HFF-Myc (cell line): Measurements from ENCODE around the gene CLTCL1.
"Not testable (repeated sequence)": the region's sequence is repeated elsewhere in the genome, so short reads cannot be mapped to it uniquely, and the experiment has no call there.

ENCODE experiments used
- DNase-seq: peaks from one replicate; pipeline ENCODE4 v3.0.0-alpha.2; 2011; ENCODE audit warnings: low read depth; ENCODE audit errors: extremely low read depth
- H3K4me3 ChIP-seq: replicated peaks from 2 replicates; pipeline ENCODE4 v1.5.1; 2011; ENCODE audit warnings: low read depth, mild to moderate bottlenecking, control low read depth, low read length
- CTCF ChIP-seq: IDR thresholded peaks from 2 replicates; pipeline ENCODE4 v1.5.1; 2012; ENCODE audit warnings: mild to moderate bottlenecking, low read depth, low read length, control low read depth; ENCODE audit errors: missing control alignments

The CLTCL1 gene

GRCh38 chr22:19329454-19329853, 37.9 kb upstream of the CLTCL1 start:
- no peak for DNase-seq
- no peak for TF ChIP-seq CTCF
- H3K4me3 ChIP-seq = no peak overlapping the region

- TF ChIP-seq CTCF = no peak
- no peak for DNase-seq
- H3K4me3 ChIP-seq = no peak overlapping the region
Observed at GRCh38 chr22:19325296-19325948, 33.9 kb upstream of the CLTCL1 start.

- H3K4me3 ChIP-seq, DNase-seq: not testable (repeated sequence)
Observed at GRCh38 chr22:19323420-19323819, 31.9 kb upstream of the CLTCL1 start.

GRCh38 chr22:19321757-19322156, 30.2 kb upstream of the CLTCL1 start:
- H3K4me3 ChIP-seq = no peak overlapping the region
- no peak for DNase-seq
- no peak for TF ChIP-seq CTCF

- DNase-seq, H3K4me3 ChIP-seq: not testable (repeated sequence)
Observed at GRCh38 chr22:19320136-19320535, 28.6 kb upstream of the CLTCL1 start.

- H3K4me3 ChIP-seq = no peak overlapping the region
- no peak for TF ChIP-seq CTCF
- DNase-seq = no peak
Observed at GRCh38 chr22:19319281-19319680, 27.8 kb upstream of the CLTCL1 start.

- H3K4me3 ChIP-seq = no peak overlapping the region
- no peak for DNase-seq
- TF ChIP-seq CTCF = no peak
Observed at GRCh38 chr22:19317865-19318264, 26.3 kb upstream of the CLTCL1 start.

- no peak for DNase-seq
- H3K4me3 ChIP-seq = no peak overlapping the region
- no peak for TF ChIP-seq CTCF
Observed at GRCh38 chr22:19307872-19308271, 16.4 kb upstream of the CLTCL1 start.

GRCh38 chr22:19306535-19306934, 15.0 kb upstream of the CLTCL1 start:
- not testable (repeated sequence) for H3K4me3 ChIP-seq

More at GRCh38 chr22:19306535-19306934, 15.0 kb upstream of the CLTCL1 start:
- DNase-seq = not testable (repeated sequence)
